ENCODE data around the gene DHX9.
"Not testable (repeated sequence)": the region's sequence is repeated elsewhere in the genome, so short reads cannot be mapped to it uniquely, and the experiment has no call there.

The DHX9 gene

DNA sequence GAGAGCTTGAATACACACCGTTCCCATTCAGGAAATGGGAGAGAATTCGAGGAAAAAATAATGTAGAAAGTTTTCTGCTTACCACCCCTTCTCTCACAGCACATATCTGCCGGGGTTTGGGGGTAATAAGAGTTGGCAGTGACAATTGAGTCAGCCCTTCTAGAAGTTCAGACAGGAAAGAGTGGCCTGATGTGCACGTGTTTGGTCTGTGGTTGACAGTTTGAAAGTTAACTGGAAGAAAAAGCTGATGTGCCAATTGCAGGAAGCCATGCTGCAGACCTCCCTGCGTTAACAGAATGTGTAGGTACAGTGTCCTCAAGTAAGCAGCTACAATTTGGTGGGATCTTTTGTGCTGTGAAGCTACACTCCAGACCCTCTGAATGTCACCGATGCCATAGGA lies 50.9 kb downstream of the DHX9 start:
- Histone ChIP-seq H3K36me3 (ENCODE audit: control insufficient read depth, insufficient read depth, low read length) (peaks cover 42% of the 10 kb centered on the region), H3K4me1 (ENCODE audit: control insufficient read depth, insufficient read depth, low read length) (0 out of 2 replicates have a peak, but pooled peaks cover 4% of the 10 kb centered on the region), H3K9ac (ENCODE audit: low read depth, low read length) (no peak overlapping the region), H3K27ac (ENCODE audit: low read depth, low read length) (no peak overlapping the region), H3K9me3 (ENCODE audit: control insufficient read depth, insufficient read depth, low read length) (no peaks in the 10 kb centered on the region), H3K4me3 (ENCODE audit: low read depth, low read length) (no peak overlapping the region), H3K27me3 (ENCODE audit: control insufficient read depth, insufficient read depth, low read length) (no peaks in the 10 kb centered on the region)

DNA sequence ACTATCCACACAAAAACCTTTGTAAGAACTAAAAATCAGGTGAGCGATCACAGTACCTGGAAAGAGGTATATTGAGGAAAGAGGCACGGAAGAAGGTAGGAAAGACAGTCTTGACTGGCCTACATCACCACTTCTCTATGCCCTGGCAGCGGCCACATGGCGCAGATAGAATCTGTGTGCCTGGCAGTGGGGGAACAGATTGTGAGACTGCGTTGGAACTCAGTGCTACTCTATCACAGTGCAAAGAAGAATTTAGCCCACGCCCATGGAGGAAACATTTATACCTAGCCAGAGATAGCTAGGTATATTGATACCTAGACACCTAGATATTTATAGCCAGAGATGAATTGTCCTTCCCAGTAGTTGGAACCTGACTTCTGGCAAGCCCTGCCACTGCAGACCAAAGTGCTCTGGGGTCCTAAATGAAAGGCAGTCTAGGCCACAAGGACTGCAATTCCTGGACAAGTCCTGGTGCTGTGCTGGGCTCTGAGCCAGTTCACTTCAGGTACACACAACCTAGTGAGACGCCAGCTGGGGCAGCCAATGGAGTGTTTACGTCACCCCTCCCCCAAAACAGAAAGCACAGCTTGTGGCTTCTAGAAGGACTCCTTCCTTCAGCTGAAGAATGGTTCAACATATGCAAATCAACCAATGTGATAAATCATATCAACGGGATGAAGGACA lies 51.9 kb downstream of the DHX9 start:
- Histone ChIP-seq H3K9me3 (ENCODE audit: control insufficient read depth, insufficient read depth, low read length) (no peaks in the 10 kb centered on the region), H3K4me3 (ENCODE audit: low read depth, low read length) (no peak overlapping the region), H3K9ac (ENCODE audit: low read depth, low read length) (no peak overlapping the region), H3K27ac (ENCODE audit: low read depth, low read length) (no peak overlapping the region), H3K36me3 (ENCODE audit: control insufficient read depth, insufficient read depth, low read length) (peaks cover 31% of the 10 kb centered on the region), H3K4me1 (ENCODE audit: control insufficient read depth, insufficient read depth, low read length) (0 out of 2 replicates have a peak, but pooled peaks cover 4% of the 10 kb centered on the region), H3K27me3 (ENCODE audit: control insufficient read depth, insufficient read depth, low read length) (no peaks in the 10 kb centered on the region)

DNA sequence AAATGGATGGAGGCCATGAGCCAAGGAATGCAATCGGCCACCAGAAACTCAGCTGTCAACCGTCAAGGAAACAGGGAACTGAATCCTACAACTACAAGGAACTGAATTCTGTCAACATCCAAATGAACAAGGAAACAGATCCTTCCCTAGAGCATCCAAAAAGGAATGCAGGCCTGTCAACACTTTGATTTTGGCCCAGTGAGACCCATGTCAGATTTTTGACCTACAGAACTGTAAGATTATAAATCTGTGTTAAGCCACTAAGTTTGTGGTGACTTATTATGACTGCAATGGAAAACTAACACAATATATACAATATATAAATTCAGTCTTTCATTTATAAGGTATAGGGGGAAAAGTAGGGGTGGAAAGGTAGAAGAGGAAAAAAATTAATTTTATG lies 58.5 kb downstream of the DHX9 start:
- Histone ChIP-seq H3K27ac (ENCODE audit: low read depth, low read length) (no peak overlapping the region), H3K4me3 (ENCODE audit: low read depth, low read length) (no peak overlapping the region), H3K27me3 (ENCODE audit: control insufficient read depth, insufficient read depth, low read length) (no peaks in the 10 kb centered on the region), H3K4me1 (ENCODE audit: control insufficient read depth, insufficient read depth, low read length) (no peaks in the 10 kb centered on the region), H3K36me3 (ENCODE audit: control insufficient read depth, insufficient read depth, low read length) (no peaks in the 10 kb centered on the region), H3K9me3 (ENCODE audit: control insufficient read depth, insufficient read depth, low read length) (no peaks in the 10 kb centered on the region), H3K9ac (ENCODE audit: low read depth, low read length) (no peak overlapping the region)

DNA sequence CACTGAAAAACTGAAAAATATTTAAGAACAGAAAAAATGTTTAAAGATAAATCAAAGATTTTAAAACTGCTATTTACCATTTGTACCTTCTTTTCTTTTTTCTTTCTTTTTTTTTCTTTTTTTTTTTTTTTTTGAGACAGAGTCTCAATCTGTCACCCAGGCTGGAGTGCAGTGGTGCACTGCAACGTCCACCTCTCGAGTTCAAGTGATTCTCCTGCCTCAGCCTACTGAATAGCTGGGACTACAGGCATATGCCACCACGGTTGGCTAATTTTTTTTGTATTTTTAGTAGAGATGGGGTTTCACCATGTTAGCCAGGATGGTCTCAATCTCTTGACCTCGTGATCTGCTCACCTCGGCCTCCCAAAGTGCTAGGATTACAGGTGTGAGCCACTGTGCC lies 62.8 kb downstream of the DHX9 start:
- H3K9me3 ChIP-seq (ENCODE audit: control insufficient read depth, insufficient read depth, low read length); H3K9ac ChIP-seq (ENCODE audit: low read depth, low read length); H3K4me3 ChIP-seq (ENCODE audit: low read depth, low read length); H3K27me3 ChIP-seq (ENCODE audit: control insufficient read depth, insufficient read depth, low read length); H3K36me3 ChIP-seq (ENCODE audit: control insufficient read depth, insufficient read depth, low read length); H3K27ac ChIP-seq (ENCODE audit: low read depth, low read length); H3K4me1 ChIP-seq (ENCODE audit: control insufficient read depth, insufficient read depth, low read length): not testable (repeated sequence)

DNA sequence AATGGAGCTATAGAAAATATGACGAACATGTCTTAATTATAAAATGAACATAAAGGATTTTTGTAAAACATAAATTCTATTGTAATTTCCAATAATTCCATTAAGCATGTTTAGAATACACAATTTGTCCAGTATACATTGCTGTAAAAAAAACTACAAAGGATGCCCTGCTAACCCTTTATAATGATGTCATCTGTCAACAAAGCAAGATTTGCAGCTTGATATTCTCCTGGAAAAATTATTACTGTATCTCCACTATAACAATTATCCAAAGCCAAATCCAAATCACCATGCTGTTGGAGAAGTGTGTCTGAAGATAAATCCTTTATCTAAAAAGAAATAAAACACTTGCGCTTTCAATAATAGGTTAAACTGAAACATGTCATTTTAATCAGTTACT lies 66.2 kb downstream of the DHX9 start:
- no peaks in the 10 kb centered on the region for H3K27me3 ChIP-seq (ENCODE audit: control insufficient read depth, insufficient read depth, low read length)
- no peak overlapping the region for H3K9ac ChIP-seq (ENCODE audit: low read depth, low read length)
- no peak overlapping the region for H3K4me3 ChIP-seq (ENCODE audit: low read depth, low read length)
- peaks cover 10% of the 10 kb centered on the region for H3K4me1 ChIP-seq (ENCODE audit: control insufficient read depth, insufficient read depth, low read length)
- no peaks in the 10 kb centered on the region for H3K9me3 ChIP-seq (ENCODE audit: control insufficient read depth, insufficient read depth, low read length)
- H3K27ac ChIP-seq (ENCODE audit: low read depth, low read length): no peak overlapping the region
- no peaks in the 10 kb centered on the region for H3K36me3 ChIP-seq (ENCODE audit: control insufficient read depth, insufficient read depth, low read length)

DNA sequence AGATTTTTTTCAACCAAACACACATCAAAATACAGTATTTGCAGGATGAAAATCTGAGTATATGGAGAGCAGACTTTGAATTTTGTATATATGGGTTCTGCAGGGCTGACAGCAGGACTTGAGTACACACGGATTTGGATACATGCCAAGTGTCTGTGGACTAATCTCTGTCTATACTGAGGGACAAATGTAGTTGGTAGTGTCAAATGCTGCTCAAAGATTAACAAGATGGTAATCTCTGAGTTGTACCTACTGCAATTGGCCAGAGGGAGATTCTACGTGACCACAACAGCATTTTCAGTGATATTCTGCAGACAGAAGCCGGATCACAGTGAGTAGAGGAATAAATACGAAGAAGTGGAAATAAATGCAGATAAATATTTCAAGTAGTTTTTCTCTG lies 70.4 kb downstream of the DHX9 start:
- peaks cover 14% of the 10 kb centered on the region for H3K4me1 ChIP-seq (ENCODE audit: control insufficient read depth, insufficient read depth, low read length)
- no peak overlapping the region for H3K4me3 ChIP-seq (ENCODE audit: low read depth, low read length)
- no peaks in the 10 kb centered on the region for H3K9me3 ChIP-seq (ENCODE audit: control insufficient read depth, insufficient read depth, low read length)
- no peaks in the 10 kb centered on the region for H3K27me3 ChIP-seq (ENCODE audit: control insufficient read depth, insufficient read depth, low read length)
- H3K27ac ChIP-seq (ENCODE audit: low read depth, low read length): no peak overlapping the region
- H3K36me3 ChIP-seq (ENCODE audit: control insufficient read depth, insufficient read depth, low read length): no peaks in the 10 kb centered on the region
- no peak overlapping the region for H3K9ac ChIP-seq (ENCODE audit: low read depth, low read length)

DNA sequence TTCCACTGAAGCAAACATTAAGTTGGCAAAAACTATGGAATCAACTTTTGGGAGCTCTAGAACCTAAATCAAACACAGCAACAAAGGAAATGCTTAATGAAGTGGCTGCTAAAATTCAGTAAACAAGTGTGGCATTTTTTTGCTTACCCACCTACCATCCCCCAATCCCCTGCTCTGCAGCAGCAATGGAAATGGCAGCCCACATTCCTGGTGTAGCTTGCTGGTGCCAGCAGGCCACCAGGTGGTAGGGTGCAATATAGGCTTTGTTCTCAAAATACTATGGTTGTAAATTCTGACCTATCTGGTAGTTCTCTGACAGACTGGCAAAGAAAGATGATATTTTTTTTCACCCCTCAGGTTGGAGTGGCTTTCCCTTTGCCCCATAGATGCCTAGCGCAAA lies 71.0 kb downstream of the DHX9 start:
- no peaks in the 10 kb centered on the region for H3K27me3 ChIP-seq (ENCODE audit: control insufficient read depth, insufficient read depth, low read length)
- no peaks in the 10 kb centered on the region for H3K9me3 ChIP-seq (ENCODE audit: control insufficient read depth, insufficient read depth, low read length)
- no peak overlapping the region for H3K27ac ChIP-seq (ENCODE audit: low read depth, low read length)
- no peak overlapping the region for H3K9ac ChIP-seq (ENCODE audit: low read depth, low read length)
- no peak overlapping the region for H3K4me3 ChIP-seq (ENCODE audit: low read depth, low read length)
- H3K4me1 ChIP-seq (ENCODE audit: control insufficient read depth, insufficient read depth, low read length): peaks cover 14% of the 10 kb centered on the region
- no peaks in the 10 kb centered on the region for H3K36me3 ChIP-seq (ENCODE audit: control insufficient read depth, insufficient read depth, low read length)

DNA sequence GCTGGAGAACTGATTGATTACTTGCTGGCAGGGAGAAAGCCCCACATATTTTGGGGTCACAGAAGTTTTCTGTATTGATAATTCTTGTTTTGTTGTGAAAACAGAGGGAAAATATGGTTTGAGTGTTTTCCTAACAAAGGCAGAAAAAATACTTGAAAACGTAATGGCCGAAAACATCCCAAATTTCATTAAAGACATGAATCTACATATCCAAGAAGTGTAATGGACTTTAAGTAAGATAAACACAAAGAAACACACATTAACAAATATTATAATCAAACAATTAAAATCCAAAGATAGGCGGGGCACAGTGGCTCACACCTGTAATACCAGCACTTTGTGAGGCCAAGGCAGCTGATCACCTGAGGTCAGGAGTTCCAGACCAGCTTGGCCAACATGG lies 74.3 kb downstream of the DHX9 start:
- Histone ChIP-seq H3K9me3 (ENCODE audit: control insufficient read depth, insufficient read depth, low read length) (no peaks in the 10 kb centered on the region), H3K36me3 (ENCODE audit: control insufficient read depth, insufficient read depth, low read length) (no peaks in the 10 kb centered on the region), H3K27ac (ENCODE audit: low read depth, low read length) (no peak overlapping the region), H3K27me3 (ENCODE audit: control insufficient read depth, insufficient read depth, low read length) (no peaks in the 10 kb centered on the region), H3K9ac (ENCODE audit: low read depth, low read length) (no peak overlapping the region), H3K4me3 (ENCODE audit: low read depth, low read length) (no peak overlapping the region), H3K4me1 (ENCODE audit: control insufficient read depth, insufficient read depth, low read length) (peaks cover 14% of the 10 kb centered on the region)

DNA sequence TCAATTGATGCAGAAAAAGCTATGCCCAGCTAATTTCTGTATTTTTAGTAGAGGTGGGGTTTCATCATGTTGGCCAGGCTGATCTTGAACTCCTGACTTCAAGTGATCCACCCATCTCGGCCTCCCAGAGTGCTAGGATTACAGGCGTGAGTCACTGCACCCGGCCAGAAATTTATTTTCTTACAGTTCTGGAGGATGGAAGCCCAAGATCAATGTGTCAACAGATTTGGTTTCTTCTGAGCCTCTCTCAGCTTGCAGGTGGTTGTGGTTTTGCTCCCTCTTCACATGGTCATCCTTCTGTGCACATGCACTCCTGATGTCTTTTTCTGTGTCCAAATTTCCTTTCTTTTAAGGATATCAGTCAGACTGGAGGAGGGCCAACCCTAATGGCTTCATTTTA lies 78.2 kb downstream of the DHX9 start:
- no peaks in the 10 kb centered on the region for H3K36me3 ChIP-seq (ENCODE audit: control insufficient read depth, insufficient read depth, low read length)
- no peak overlapping the region for H3K4me3 ChIP-seq (ENCODE audit: low read depth, low read length)
- H3K27ac ChIP-seq (ENCODE audit: low read depth, low read length): no peak overlapping the region
- no peaks in the 10 kb centered on the region for H3K4me1 ChIP-seq (ENCODE audit: control insufficient read depth, insufficient read depth, low read length)
- H3K9ac ChIP-seq (ENCODE audit: low read depth, low read length): no peak overlapping the region
- no peaks in the 10 kb centered on the region for H3K9me3 ChIP-seq (ENCODE audit: control insufficient read depth, insufficient read depth, low read length)
- H3K27me3 ChIP-seq (ENCODE audit: control insufficient read depth, insufficient read depth, low read length): no peaks in the 10 kb centered on the region

DNA sequence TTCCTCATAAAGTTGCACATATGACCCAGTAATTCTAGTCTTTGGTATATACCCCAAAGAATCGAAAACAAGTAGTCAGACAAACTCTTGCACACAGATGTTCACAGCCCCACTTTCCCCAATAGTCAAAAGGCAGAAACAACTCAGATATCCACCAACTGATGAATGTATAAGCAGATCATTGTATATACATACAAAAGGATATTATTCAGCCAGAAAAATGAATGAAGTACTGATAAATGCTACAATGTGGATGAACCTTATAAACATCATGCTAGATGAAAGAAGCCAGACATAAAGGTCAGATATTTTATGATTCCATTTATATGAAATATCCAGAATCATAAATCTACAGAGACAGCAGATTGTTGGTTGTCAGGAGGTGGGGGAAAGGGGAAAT lies 86.5 kb downstream of the DHX9 start:
- Histone ChIP-seq H3K4me3 (ENCODE audit: low read depth, low read length) (no peak overlapping the region), H3K27ac (ENCODE audit: low read depth, low read length) (no peak overlapping the region), H3K4me1 (ENCODE audit: control insufficient read depth, insufficient read depth, low read length) (no peaks in the 10 kb centered on the region), H3K9me3 (ENCODE audit: control insufficient read depth, insufficient read depth, low read length) (no peaks in the 10 kb centered on the region), H3K36me3 (ENCODE audit: control insufficient read depth, insufficient read depth, low read length) (no peaks in the 10 kb centered on the region), H3K9ac (ENCODE audit: low read depth, low read length) (no peak overlapping the region), H3K27me3 (ENCODE audit: control insufficient read depth, insufficient read depth, low read length) (no peaks in the 10 kb centered on the region)

DNA sequence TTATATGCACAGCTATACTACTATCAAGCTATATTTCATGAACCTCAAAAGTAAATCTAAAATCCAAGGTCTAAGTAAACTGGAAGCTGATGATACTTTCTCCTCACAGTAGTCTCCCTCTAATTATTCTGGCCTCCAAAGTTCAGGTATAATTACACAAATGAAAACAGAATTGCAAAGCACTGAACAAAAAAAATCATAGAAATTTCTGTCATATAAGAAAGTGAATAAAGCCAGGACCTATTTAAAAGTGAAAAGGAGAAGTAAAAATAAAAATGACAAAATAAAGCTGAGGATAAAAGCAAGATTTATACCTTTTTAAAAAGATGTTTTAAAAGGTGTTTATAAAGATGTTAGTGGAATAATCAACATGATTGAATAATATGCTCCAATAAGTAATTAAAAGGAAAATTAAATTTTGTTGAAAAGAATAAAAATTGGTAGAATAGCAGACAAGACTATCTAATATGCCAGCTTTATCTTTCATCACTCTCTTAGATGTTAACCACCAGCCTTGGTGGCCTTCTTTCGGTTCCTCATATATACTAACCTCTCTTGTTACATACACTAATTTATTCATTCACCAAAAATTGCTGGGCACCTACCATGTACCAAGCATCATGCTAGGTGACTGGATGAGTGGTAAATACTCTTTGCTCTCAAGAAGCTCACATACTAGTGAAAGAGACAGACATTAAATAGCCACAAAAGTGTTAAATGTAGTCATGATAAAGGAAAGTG lies 88.7 kb downstream of the DHX9 start:
- Histone ChIP-seq H3K9ac (ENCODE audit: low read depth, low read length) (no peak overlapping the region), H3K27me3 (ENCODE audit: control insufficient read depth, insufficient read depth, low read length) (no peaks in the 10 kb centered on the region), H3K4me1 (ENCODE audit: control insufficient read depth, insufficient read depth, low read length) (no peaks in the 10 kb centered on the region), H3K9me3 (ENCODE audit: control insufficient read depth, insufficient read depth, low read length) (no peaks in the 10 kb centered on the region), H3K36me3 (ENCODE audit: control insufficient read depth, insufficient read depth, low read length) (no peaks in the 10 kb centered on the region), H3K4me3 (ENCODE audit: low read depth, low read length) (no peak overlapping the region), H3K27ac (ENCODE audit: low read depth, low read length) (no peak overlapping the region)
